ENCODE measurements around the gene CCL25.
"Not testable (repeated sequence)": the region's sequence is repeated elsewhere in the genome, so short reads cannot be mapped to it uniquely, and the experiment has no call there.

GRCh38 chr19:8024256-8024655 is 28.3 kb upstream of the CCL25 start:
- TF ChIP-seq CTCF (IDR thresholded peaks at IDR 0.05); POLR2AphosphoS5 (IDR thresholded peaks at IDR 0.05); EP300 (IDR thresholded peaks at IDR 0.05; ENCODE audit: low read depth): not testable (repeated sequence)

Measured in transverse colon (tissue), 4 donors.